Suprapubic skin (tissue), 4 donors: ENCODE results near the gene SPIRE2. TPM values are rescaled to one million over a fixed set of nuclear protein-coding genes. Genes with fewer than 3 reads are reported as not detected.

Experiments
- DNase-seq, 2 donors: peaks; one replicate each; pipeline ENCODE4 v3.0.0-alpha.2; 2019; ENCODE audit warnings: low spot score in 2 of 2
- H3K27ac ChIP-seq: fragments of 200-600 bp; sonication (generic); one replicate; pipeline ENCODE4 v1.5.1; 2019
- H3K27me3 ChIP-seq: fragments of 200-600 bp; sonication (generic); one replicate; pipeline ENCODE4 v1.5.1; 2019
- H3K36me3 ChIP-seq: fragments of 200-600 bp; sonication (generic); one replicate; pipeline ENCODE4 v1.5.1; 2019
- H3K4me1 ChIP-seq: fragments of 200-600 bp; sonication (generic); one replicate; pipeline ENCODE4 v1.5.1; 2019
- H3K4me3 ChIP-seq: fragments of 200-600 bp; sonication (generic); one replicate; pipeline ENCODE4 v1.5.1; 2019; ENCODE audit warnings: mild to moderate bottlenecking
- H3K9me3 ChIP-seq: fragments of 200-600 bp; sonication (generic); one replicate; pipeline ENCODE4 v1.5.1; 2019
- EP300 ChIP-seq: sonication (generic); formaldehyde crosslinking; IDR thresholded peaks from one replicate; pipeline ENCODE4 v1.6.1; 2017; ENCODE audit warnings: antibody characterized with exemption
- POLR2A ChIP-seq, 2 donors: fragments of 450-650 bp; IDR thresholded peaks; one replicate each; pipeline ENCODE4 v1.6.1; 2017; ENCODE audit warnings: antibody characterized with exemption in 2 of 2, mild to moderate bottlenecking in 2 of 2, moderate library complexity in 2 of 2
- POLR2AphosphoS5 ChIP-seq, 3 donors: sonication (generic); formaldehyde crosslinking; IDR thresholded peaks; one replicate each; pipeline ENCODE4 v1.6.1; 2017; ENCODE audit warnings: antibody characterized with exemption in 3 of 3
- WGBS: methylation state at CpG from one replicate; pipeline ENCODE4 v1.1.5; 2018; 5-methylcytosine and 5-hydroxymethylcytosine counted together
- total RNA-seq, 4 donors: library from RNA; depleted of rRNA; stranded (reverse); fragments of >200 nt; gene quantifications; one replicate each; pipeline ENCODE4 v1.1.0, GENCODE V29; 2016
- TF ChIP-seq, protein P1 (sequence below), 2 donors: fragments of 200-600 bp in 1 of 2; fragments of 450-650 bp in 1 of 2; sonication (generic) in 1 of 2; IDR thresholded peaks; one replicate each; pipeline ENCODE4 v1.5.1; 2016 to 2019; ENCODE audit warnings: antibody characterized with exemption in 2 of 2, mild to moderate bottlenecking in 1 of 2, moderate library complexity in 1 of 2

The SPIRE2 gene
- total RNA-seq, 4 donors from 2014 or later: 4.5 to 6.6 (median 5.5) TPM

DNA sequence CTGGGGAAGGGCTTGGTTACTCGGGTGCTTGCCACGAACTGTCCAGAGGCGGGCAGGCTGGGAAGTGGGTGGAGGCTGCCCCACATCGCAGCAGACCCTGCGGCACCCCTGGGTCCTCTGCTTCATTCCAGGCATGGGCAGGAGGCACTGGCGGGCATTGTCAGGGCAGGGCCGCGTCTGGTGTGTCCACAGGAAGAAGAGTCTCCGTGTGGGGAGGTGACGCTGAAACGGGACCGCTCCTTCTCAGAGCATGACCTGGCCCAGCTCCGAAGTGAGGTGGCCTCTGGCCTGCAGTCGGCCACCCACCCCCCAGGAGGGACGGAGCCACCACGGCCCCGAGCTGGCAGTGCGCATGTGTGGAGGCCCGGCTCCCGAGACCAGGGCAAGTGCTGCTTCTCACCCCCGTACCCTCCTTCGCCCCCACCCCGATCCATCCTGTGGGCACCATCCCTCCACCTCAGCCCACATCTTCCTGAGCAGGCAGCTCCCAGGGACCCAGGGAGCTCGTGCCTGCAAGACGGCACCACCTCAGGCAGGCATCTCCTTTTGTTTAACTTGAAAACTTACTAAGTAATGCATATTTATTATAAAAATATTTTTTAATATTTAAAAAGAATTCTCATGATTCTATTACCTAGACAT is 30.8 kb downstream of the SPIRE2 start:
- no peaks in the 10 kb centered on the region for H3K9me3 ChIP-seq
- no peak overlapping the region for H3K27ac ChIP-seq
- H3K4me3 ChIP-seq: no peak overlapping the region
- H3K4me1 ChIP-seq: peaks cover 17% of the 10 kb centered on the region
- WGBS: 94% methylated on average over 8 of the region's 25 CpGs
- DNase-seq: no peak
- TF ChIP-seq POLR2A (IDR thresholded peaks at IDR 0.05): no peak
- TF ChIP-seq, protein P1, sequence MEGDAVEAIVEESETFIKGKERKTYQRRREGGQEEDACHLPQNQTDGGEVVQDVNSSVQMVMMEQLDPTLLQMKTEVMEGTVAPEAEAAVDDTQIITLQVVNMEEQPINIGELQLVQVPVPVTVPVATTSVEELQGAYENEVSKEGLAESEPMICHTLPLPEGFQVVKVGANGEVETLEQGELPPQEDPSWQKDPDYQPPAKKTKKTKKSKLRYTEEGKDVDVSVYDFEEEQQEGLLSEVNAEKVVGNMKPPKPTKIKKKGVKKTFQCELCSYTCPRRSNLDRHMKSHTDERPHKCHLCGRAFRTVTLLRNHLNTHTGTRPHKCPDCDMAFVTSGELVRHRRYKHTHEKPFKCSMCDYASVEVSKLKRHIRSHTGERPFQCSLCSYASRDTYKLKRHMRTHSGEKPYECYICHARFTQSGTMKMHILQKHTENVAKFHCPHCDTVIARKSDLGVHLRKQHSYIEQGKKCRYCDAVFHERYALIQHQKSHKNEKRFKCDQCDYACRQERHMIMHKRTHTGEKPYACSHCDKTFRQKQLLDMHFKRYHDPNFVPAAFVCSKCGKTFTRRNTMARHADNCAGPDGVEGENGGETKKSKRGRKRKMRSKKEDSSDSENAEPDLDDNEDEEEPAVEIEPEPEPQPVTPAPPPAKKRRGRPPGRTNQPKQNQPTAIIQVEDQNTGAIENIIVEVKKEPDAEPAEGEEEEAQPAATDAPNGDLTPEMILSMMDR (IDR thresholded peaks at IDR 0.05): no peak
- TF ChIP-seq EP300: no peak
- no peak for TF ChIP-seq POLR2AphosphoS5 (IDR thresholded peaks at IDR 0.05)
- no peaks in the 10 kb centered on the region for H3K36me3 ChIP-seq
- no peaks in the 10 kb centered on the region for H3K27me3 ChIP-seq

DNA sequence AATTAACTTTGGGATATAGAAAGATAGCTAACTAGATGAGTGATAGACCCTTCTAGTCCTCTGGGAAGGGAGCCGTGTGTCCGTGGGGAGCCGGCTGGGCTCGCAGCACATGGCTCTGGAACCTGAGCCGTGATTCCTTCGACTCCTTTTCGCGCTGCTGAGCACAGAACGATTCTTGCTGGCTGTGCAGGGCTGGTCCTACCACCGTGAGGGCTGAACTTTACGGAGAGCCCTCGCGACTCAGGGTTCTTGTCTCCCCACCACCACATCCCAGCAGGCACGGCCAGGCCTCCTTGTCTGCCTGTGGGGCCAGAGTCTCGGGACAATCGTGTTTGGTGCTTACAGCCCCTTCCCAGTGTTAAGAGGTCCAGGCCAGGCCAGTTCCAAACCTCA is 31.3 kb downstream of the SPIRE2 start:
- Histone ChIP-seq H3K27me3 (no peaks in the 10 kb centered on the region), H3K4me3 (no peak overlapping the region), H3K36me3 (no peaks in the 10 kb centered on the region), H3K4me1 (peaks cover 21% of the 10 kb centered on the region), H3K9me3 (no peaks in the 10 kb centered on the region), H3K27ac (no peak overlapping the region)
- 94% methylated on average over 16 of the region's 16 CpGs for WGBS
- DNase-seq: no peak
- TF ChIP-seq POLR2AphosphoS5 (IDR thresholded peaks at IDR 0.05): no peak
- TF ChIP-seq EP300: no peak
- TF ChIP-seq POLR2A (IDR thresholded peaks at IDR 0.05): no peak
- TF ChIP-seq, protein P1 (IDR thresholded peaks at IDR 0.05): no peak

DNA sequence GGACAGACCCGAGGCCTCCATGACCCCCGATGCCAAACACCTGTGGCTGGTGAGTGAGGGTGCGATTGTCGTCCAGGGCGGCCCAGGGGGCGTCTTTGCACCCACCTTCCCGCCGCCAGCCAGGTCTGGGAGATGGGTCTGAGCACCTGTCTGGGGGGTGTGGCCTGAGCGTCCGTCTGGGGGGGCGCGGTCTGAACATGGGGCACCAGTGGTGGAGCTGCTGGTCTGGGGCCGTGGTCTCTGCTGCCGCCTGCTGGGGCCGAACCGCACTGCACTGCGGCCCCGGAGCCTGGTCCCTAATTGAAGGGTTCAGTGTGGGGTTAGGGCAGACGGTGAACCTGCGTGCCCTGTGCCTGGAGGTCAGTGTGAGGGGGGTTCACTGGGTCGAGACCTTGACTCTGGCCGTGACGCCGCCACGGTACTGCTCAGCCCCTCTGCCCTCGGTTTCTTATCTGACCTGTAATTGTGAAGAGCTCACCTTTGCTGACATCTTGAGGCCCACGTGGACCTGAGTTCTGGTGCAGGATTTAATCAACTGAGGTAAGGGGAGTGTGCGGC is 32.6 kb downstream of the SPIRE2 start:
- H3K27ac ChIP-seq: no peak overlapping the region
- DNase-seq: no peak
- H3K9me3 ChIP-seq: no peaks in the 10 kb centered on the region
- TF ChIP-seq, protein P1 (IDR thresholded peaks at IDR 0.05): peak; percentile 68 to 99
- no peak for TF ChIP-seq POLR2AphosphoS5 (IDR thresholded peaks at IDR 0.05)
- H3K4me3 ChIP-seq: no peak overlapping the region
- WGBS: 46% methylated on average over 11 of the region's 28 CpGs
- peaks cover 21% of the 10 kb centered on the region for H3K4me1 ChIP-seq
- no peaks in the 10 kb centered on the region for H3K27me3 ChIP-seq
- H3K36me3 ChIP-seq: no peaks in the 10 kb centered on the region

DNA sequence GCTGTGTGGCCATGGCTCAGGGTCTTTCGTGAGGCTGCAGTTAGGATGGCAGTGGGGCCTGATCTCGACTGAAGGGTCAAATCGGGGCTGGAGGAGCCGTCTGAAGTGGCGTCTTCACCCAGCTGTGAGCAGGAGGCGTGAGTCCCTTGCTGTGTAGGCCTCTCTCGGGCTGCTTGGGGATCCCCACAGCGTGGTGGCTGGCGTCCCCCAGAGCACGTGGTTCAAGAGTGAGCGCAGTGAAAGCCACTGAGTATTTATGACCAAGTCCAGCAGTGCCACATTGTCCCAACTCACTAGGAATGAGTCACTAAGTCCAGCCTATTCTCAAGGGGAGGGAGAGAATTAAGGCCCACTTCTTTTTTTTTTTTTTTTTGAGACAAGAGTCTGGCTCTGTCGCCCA is 33.4 kb downstream of the SPIRE2 start:
- Histone ChIP-seq H3K27me3 (no peaks in the 10 kb centered on the region), H3K4me3 (no peak overlapping the region), H3K4me1 (peaks cover 21% of the 10 kb centered on the region), H3K36me3 (no peaks in the 10 kb centered on the region), H3K9me3 (no peaks in the 10 kb centered on the region), H3K27ac (no peak overlapping the region)
- no peak for TF ChIP-seq POLR2A (IDR thresholded peaks at IDR 0.05)
- no peak for TF ChIP-seq EP300
- TF ChIP-seq POLR2AphosphoS5 (IDR thresholded peaks at IDR 0.05): no peak
- TF ChIP-seq, protein P1 (IDR thresholded peaks at IDR 0.05): no peak
- DNase-seq: no peak
- whole genome bisulfite sequencing: 90% methylated on average over 9 of the region's 12 CpGs

DNA sequence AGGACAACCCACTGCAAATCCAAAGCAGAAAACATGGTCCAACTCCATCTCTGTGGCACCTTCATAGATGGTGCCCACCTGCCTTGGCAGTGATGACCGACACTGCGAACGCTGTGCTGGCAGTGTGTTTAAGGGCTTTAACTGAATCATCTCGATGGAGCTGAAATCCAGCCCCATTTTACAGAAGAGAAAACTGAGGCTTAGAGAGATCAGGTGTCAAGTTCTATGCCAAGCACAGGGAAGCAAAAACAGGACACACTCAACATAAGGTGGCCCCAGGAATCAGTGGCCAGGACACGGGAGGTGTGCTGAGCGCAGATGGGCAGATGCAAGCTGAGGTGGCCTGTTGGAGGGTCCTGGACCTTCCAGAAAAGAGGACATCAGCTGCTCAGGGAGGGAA is 34.5 kb downstream of the SPIRE2 start:
- no peak overlapping the region for H3K27ac ChIP-seq
- H3K4me1 ChIP-seq: peaks cover 21% of the 10 kb centered on the region
- 92% methylated on average over 6 of the region's 6 CpGs for WGBS
- H3K4me3 ChIP-seq: no peak overlapping the region
- H3K36me3 ChIP-seq: no peaks in the 10 kb centered on the region
- H3K27me3 ChIP-seq: no peaks in the 10 kb centered on the region
- H3K9me3 ChIP-seq: no peaks in the 10 kb centered on the region
- TF ChIP-seq POLR2AphosphoS5 (IDR thresholded peaks at IDR 0.05) (no peak), POLR2A (IDR thresholded peaks at IDR 0.05) (no peak), EP300 (no peak)
- TF ChIP-seq, protein P1 (IDR thresholded peaks at IDR 0.05): no peak
- no peak for DNase-seq
